H7 (cell line): ENCODE data around the gene SLC35A5. TPM values are rescaled to one million over a fixed set of nuclear protein-coding genes. Genes with fewer than 3 reads are reported as not detected.

Experiments
- DNase-seq: peaks from one replicate; pipeline ENCODE4 v3.0.0; 2012
- H3K27me3 ChIP-seq: 2 replicates; pipeline ENCODE4 v1.6.0; 2011; ENCODE audit warnings: mild to moderate bottlenecking, low read length; ENCODE audit not compliant: control insufficient read depth, insufficient read depth
- H3K36me3 ChIP-seq: replicated peaks from 2 replicates; pipeline ENCODE4 v1.5.1; 2011; ENCODE audit warnings: low read length; ENCODE audit not compliant: control insufficient read depth, insufficient read depth
- H3K4me3 ChIP-seq: 2 replicates; pipeline ENCODE4 v1.5.1; 2011; ENCODE audit warnings: low read depth, mild to moderate bottlenecking, control low read depth, low read length, moderate library complexity; ENCODE audit not compliant: insufficient read depth
- total RNA-seq: library from RNA; depleted of rRNA; stranded (reverse); fragments of >200 nt; shearing (Covaris generic); gene quantifications from 2 replicates; pipeline ENCODE4 v1.2.3, GENCODE V29; 2014; rRNA removed

Gene SLC35A5
- total RNA-seq, 1 experiment from 2014 or later: 44.4 TPM

DNA sequence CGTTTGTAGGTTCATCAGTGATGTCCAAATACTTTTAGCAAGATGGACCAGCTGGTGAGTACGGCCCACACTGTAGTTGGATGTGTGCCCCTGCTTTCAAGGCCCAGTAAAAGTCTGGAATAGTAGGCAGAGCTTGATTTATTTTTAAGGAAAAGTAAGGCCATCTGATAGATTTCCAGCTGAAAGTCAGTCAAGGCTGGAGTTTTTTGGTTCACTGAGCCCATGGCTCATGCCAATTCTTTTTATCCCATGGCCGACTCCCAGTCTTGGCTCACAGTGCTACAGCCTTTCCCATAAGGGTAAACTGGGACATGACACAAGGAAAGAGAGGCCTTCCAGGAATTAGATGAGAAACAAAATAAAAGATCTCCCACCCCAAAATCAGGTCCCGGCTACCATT is 65.6 kb downstream of the SLC35A5 start:
- no peak for DNase-seq
- Histone ChIP-seq H3K4me3 (no peak overlapping the region), H3K36me3 (no peaks in the 10 kb centered on the region), H3K27me3 (no peaks in the 10 kb centered on the region)

DNA sequence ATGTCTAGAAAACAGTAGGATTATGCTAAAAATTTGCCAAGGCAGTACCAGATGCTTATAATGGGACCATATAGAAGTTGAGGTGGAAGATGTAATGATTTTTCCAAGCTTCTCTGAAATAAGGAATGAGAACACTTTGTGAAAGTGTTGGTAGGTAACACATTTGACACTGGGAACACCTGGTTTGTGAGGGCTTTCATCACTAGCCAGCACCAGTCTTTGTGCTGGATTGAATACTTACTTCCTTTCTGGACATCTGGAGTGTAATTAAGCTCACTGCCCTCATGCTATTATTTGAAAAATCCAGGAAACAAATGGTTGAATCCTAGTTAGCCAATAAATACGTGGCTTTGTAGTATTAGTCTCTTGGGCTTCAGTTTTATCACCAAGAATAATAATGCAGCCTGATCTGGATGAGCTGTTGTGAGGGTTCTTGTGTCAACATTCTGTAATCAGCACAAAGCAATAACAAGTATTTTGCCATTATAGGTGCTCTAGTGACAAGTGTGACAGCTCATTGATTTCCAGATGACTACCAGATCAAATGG is 66.1 kb downstream of the SLC35A5 start:
- H3K4me3 ChIP-seq: no peak overlapping the region
- H3K36me3 ChIP-seq: no peaks in the 10 kb centered on the region
- no peaks in the 10 kb centered on the region for H3K27me3 ChIP-seq
- DNase-seq: no peak

DNA sequence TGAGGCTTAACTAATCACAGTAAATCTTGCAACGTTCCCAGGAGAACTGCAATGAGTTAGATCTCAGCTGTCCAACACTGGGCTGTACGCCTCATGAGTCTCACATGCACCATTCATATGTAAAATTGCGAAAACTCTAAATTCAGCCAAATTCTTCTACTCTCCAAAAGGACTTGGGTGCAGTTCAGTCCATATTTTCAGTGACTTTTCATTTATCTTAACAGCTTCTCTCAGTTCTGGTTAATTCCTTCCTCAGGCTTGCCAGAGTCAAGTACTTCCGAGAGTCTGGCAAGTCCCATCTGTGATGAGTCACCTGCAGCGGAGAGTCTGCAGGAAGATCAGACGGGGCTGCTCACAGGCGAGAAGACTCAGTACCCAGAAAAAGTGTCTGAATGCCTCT is 67.6 kb downstream of the SLC35A5 start:
- no peak overlapping the region for H3K4me3 ChIP-seq
- H3K27me3 ChIP-seq: no peaks in the 10 kb centered on the region
- no peaks in the 10 kb centered on the region for H3K36me3 ChIP-seq
- no peak for DNase-seq

DNA sequence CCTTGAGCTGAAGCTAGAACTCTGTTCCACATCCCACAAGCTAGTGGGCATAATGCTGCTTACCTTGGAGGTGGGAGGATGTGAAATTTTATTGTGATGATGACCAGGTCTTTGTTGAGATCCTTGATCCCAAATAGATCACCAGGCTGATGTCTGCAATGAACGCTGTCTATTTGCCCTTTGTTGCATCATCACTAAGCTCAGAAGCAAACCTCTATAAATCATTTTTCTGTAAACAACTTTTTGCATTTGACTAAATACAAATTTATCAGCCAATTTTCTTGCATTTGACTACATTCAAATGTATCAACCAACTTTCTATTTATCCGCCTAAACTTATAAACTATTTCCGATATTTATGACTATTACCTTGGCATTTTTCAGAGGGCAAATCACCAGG is 69.4 kb downstream of the SLC35A5 start:
- H3K4me3 ChIP-seq: no peak overlapping the region
- no peaks in the 10 kb centered on the region for H3K27me3 ChIP-seq
- H3K36me3 ChIP-seq: no peaks in the 10 kb centered on the region
- no peak for DNase-seq

DNA sequence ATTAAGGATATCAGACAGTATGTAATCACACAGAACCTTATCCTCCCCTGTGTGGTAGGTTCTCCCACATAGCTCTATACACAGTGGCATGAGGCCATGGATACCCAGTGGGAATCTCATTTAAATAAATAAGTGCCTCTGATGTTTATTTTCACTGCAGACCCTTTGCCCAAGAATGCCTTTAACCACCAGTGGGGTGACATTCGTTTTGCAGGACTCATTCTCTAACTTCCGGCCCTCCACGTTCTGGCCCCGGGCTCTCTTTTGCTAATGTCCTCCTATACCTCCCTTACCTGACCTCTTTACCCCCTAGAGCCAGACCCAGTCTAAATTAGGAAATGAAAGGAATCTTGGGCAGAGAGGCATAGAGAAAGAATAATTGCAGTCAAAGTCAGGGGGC is 70.8 kb downstream of the SLC35A5 start:
- H3K36me3 ChIP-seq: no peaks in the 10 kb centered on the region
- no peaks in the 10 kb centered on the region for H3K27me3 ChIP-seq
- no peak overlapping the region for H3K4me3 ChIP-seq
- DNase-seq: no peak

DNA sequence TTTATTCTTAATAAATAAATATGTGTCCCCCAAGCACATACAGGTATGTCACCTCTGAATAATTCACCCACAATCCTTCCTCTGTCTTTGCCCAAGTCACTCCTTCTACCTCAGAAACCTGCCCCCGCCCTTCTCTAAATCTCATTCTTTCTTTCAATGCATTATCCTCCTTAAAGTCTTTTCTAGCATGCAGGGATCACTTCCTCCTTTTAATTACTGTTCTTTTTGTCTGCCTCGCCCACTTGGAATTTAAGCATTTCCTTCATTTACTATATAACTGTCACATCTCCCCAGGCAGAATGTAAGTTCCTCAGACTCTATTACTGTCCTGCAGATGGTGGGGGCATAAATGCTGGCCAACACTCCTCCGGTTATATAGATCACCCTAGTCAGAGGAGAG is 71.3 kb downstream of the SLC35A5 start:
- Histone ChIP-seq H3K36me3 (no peaks in the 10 kb centered on the region), H3K27me3 (no peaks in the 10 kb centered on the region)
- no peak for DNase-seq

DNA sequence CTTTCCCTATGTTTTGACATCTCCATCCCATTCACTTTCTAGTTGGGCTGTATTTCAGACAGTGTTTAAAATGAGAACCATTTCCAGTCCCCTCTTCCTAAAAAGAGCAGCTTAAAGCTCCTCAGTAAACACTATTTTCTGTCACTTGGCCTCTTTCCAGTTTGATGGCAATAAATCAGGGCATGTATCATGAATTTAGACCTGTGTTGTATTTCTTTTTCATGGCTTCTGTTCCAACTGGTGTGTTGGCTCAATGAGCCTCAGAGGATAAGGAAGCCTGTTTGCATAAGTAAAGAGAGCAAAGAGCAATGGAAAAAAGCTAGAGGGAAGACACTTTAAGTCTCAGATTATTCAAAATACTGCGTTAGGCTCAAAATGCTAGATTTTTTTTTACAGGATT is 71.9 kb downstream of the SLC35A5 start:
- no peak for DNase-seq
- Histone ChIP-seq H3K36me3 (no peaks in the 10 kb centered on the region), H3K4me3 (no peak overlapping the region)

More for the DNA sequence above, 71.3 kb downstream of the SLC35A5 start:
- no peak overlapping the region for H3K4me3 ChIP-seq

DNA sequence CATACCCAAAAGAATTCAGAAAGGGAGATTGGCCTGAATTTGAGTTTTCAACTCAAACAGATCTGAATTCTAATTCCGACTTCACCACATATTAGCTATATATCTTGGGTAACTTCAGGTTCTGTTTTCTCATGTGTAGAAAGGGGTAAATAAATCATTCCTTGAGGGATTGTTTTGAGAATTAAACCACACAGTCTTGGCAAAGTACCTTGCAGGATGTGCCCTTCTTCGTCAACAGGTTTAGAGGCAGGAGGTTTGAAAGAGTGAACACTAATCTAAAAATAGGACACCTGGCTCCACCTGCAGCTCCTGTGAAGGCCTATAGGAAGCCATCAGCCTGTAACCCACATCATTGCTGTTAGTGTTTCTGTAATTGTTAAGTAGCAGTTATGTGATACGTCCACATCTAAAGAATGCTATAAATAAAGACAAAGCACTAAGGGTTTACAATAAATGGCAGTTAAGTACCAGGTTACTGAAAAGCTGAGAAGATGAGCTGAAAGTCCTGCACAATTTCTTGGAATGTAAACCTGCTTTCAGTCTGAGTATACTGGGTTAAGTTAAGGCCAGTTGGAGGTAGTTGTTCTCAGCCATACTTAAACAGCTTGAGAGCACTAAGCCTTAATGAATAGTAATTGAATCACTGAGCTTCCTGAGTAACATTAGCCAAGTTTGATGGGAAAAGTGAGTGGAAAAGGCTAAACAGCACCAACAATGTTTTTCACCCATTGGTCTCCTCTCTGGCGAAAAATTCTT is 73.1 kb downstream of the SLC35A5 start:
- no peaks in the 10 kb centered on the region for H3K27me3 ChIP-seq
- DNase-seq: no peak
- no peak overlapping the region for H3K4me3 ChIP-seq
- H3K36me3 ChIP-seq: no peaks in the 10 kb centered on the region

More for the DNA sequence above, 71.9 kb downstream of the SLC35A5 start:
- no peaks in the 10 kb centered on the region for H3K27me3 ChIP-seq

Other genes with a start within 250 kb of the SLC35A5 start
- gene CD200, start 228.9 kb upstream of the SLC35A5 start, total RNA-seq: 40.9 and 49.4 TPM in 2 replicates
- not detected in 2 replicates for gene BTLA, start 62.6 kb upstream of the SLC35A5 start, total RNA-seq
- 53.9 and 64.1 TPM in 2 replicates for gene ATG3, start 83 bp upstream of the SLC35A5 start, total RNA-seq
- 17.2 and 19.1 TPM in 2 replicates for gene CCDC80, start 79.1 kb downstream of the SLC35A5 start, total RNA-seq